Glutamatergic neuron (in vitro differentiated cells): ENCODE results near the gene TRUB2. TPM values are rescaled to one million over a fixed set of nuclear protein-coding genes. Genes with fewer than 3 reads are reported as not detected.

ENCODE experiments used
- DNase-seq: peaks from one replicate; pipeline ENCODE4 v3.0.0; 2022
- H3K27ac Mint-ChIP-seq: one replicate; pipeline ENCODE4 v1.8.0; 2020; ENCODE audit warnings: mild to moderate bottlenecking, mixed read lengths, inconsistent platforms; ENCODE audit not compliant: unreplicated experiment
- H3K27me3 Mint-ChIP-seq: one replicate; pipeline ENCODE4 v1.8.0; 2020; ENCODE audit warnings: mild to moderate bottlenecking, moderate library complexity, mixed read lengths, inconsistent platforms; ENCODE audit not compliant: unreplicated experiment
- H3K36me3 Mint-ChIP-seq: one replicate; pipeline ENCODE4 v1.8.0; 2020; ENCODE audit warnings: mild to moderate bottlenecking, mixed read lengths, inconsistent platforms; ENCODE audit not compliant: unreplicated experiment
- H3K4me1 Mint-ChIP-seq: one replicate; pipeline ENCODE4 v1.8.0; 2020; ENCODE audit warnings: mild to moderate bottlenecking, low read depth, mixed read lengths, inconsistent platforms; ENCODE audit not compliant: unreplicated experiment
- H3K4me3 Mint-ChIP-seq: one replicate; pipeline ENCODE4 v1.8.0; 2020; ENCODE audit warnings: mild to moderate bottlenecking, mixed read lengths, inconsistent platforms; ENCODE audit not compliant: unreplicated experiment
- H3K9me3 Mint-ChIP-seq: one replicate; pipeline ENCODE4 v1.8.0; 2020; ENCODE audit warnings: mild to moderate bottlenecking, moderate library complexity, mixed read lengths, inconsistent platforms; ENCODE audit not compliant: unreplicated experiment
- total RNA-seq: library from RNA; stranded (reverse); fragmentation: NEBNext Ultra II Directional; extraction: Animal tissue kit (Norgen Biotek cat#: 25700); gene quantifications from one replicate; pipeline ENCODE4 v1.2.1, GENCODE V29; 2021; ENCODE audit not compliant: unreplicated experiment
- TF ChIP-seq, protein P1 (sequence below): fragments of 200-600 bp; sonication (generic); IDR thresholded peaks from one replicate; pipeline ENCODE4 v1.5.0; 2021; ENCODE audit not compliant: partially characterized antibody, unreplicated experiment

The TRUB2 gene
- total RNA-seq, 1 donor from 2014 or later: 30.0 TPM

DNA sequence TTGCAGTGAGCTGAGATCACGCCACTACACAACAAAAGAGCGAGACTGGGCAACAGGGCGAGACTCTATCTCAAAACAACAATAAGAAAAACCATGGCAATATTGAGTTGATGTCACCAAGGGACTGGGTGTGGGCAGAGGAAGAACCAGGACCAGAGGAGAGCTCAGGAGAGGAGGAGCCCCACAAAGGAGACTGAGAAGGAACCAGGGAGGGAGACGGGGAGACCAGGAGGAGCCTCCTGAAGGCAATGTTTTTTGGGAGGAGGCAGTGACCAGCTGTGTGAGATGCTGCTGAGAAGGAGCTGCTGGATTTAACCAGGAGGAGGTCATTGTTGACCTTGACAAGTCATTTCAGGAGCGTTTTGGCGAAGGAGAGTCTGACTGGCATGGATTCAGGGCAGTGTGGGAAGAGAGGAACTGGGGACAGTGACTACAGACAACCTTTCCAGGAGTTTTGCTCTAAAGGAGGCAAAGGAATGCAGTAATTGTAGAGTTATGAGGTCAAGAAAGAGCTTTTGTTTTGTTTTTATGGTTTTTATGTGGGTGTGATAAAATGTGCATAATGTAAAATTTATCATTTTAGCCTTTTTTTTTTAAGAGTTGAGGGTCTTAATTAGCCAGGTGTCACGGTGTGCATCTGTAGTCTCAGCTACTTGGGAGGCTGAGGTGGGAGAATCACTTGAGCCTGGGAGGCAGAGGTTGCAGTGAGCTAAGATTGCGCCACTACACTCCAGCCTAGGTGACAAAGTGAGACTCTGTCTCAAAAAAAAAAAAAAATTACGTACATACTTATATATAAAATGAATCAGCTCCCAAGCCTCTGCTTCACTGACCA, 17.9 kb downstream of the TRUB2 start:
- no peak overlapping the region for H3K4me3 Mint-ChIP-seq
- H3K4me1 Mint-ChIP-seq: no peaks in the 10 kb centered on the region
- TF ChIP-seq, protein P1, sequence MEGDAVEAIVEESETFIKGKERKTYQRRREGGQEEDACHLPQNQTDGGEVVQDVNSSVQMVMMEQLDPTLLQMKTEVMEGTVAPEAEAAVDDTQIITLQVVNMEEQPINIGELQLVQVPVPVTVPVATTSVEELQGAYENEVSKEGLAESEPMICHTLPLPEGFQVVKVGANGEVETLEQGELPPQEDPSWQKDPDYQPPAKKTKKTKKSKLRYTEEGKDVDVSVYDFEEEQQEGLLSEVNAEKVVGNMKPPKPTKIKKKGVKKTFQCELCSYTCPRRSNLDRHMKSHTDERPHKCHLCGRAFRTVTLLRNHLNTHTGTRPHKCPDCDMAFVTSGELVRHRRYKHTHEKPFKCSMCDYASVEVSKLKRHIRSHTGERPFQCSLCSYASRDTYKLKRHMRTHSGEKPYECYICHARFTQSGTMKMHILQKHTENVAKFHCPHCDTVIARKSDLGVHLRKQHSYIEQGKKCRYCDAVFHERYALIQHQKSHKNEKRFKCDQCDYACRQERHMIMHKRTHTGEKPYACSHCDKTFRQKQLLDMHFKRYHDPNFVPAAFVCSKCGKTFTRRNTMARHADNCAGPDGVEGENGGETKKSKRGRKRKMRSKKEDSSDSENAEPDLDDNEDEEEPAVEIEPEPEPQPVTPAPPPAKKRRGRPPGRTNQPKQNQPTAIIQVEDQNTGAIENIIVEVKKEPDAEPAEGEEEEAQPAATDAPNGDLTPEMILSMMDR: no peak
- no peaks in the 10 kb centered on the region for H3K36me3 Mint-ChIP-seq
- DNase-seq: no peak
- H3K27me3 Mint-ChIP-seq: peaks cover 3% of the 10 kb centered on the region
- H3K9me3 Mint-ChIP-seq: no peaks in the 10 kb centered on the region
- H3K27ac Mint-ChIP-seq: no peak overlapping the region

DNA sequence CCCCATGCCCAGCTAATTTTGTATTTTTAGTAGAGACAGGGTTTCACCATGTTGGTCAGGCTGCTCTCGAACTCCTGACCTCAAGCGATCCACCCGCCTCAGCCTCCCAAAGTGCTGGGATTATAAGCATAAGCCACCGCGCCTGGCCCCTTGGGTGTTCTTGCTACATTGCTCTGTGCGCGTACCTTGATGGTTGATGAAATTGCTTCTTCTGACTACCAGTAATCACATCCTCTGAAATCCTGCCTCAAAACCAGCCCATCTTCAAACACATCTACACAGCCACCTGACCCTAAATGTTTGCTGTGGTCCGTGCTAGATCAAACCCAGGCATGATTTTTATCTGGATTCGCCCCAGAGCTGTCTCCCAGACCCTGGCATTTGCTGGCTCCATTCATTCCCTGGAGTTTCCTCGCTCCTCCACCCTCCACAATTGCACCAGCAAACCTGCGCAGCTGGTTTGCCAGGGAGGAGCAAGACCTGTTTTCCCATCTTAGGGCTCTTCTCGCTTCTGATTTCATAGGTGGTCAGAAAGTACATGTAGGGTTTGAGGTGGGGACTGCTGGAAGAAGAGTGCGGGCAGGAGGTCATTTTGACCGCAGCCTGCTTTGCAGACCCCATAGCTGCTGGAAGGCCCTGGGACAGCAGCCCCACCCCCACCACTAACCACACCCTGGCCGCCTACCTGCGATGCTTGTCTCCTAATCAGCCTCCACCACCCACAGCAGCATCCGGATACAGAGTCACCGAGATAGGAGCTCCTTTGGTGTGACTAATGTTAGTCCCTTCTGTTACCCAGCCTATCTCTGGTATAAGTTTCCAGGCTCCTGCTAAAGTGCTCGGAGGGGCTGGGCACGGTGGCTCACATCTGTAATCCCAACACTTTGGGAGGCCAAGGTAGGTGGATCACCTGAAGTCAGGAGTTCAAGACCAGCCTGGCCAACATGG, 23.4 kb downstream of the TRUB2 start:
- no peaks in the 10 kb centered on the region for H3K4me1 Mint-ChIP-seq
- no peak overlapping the region for H3K27ac Mint-ChIP-seq
- H3K4me3 Mint-ChIP-seq: no peak overlapping the region
- TF ChIP-seq, protein P1: no peak
- DNase-seq: no peak
- H3K36me3 Mint-ChIP-seq: no peaks in the 10 kb centered on the region
- peaks cover 3% of the 10 kb centered on the region for H3K27me3 Mint-ChIP-seq
- H3K9me3 Mint-ChIP-seq: no peaks in the 10 kb centered on the region

DNA sequence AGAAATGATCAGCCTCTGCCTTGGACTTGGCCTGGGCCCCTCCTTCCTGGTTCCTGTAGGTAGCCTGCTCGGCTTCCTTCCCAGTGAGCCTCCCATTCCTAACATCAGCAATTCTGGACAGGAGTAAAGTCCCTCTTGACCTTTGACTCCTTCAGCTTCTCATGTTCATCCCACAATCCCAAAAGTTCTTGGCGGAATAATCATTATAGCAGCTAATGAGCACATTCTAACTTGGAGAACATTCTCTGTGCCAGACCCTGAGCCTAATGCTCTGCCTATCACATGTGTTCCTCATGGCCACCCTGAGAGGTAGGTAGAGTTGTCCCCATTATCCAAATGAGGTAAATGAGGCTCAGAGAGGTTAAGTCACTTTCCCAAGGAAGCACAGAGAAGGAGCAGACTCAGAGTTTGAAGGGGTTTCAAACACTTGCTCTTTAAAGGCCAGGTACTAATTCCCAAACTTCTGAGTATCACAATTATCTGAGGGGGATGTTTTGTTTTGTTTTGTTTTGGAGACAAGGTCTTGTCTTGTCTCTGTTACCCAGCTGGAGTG, 24.9 kb downstream of the TRUB2 start:
- H3K27me3 Mint-ChIP-seq: peaks cover 3% of the 10 kb centered on the region
- no peaks in the 10 kb centered on the region for H3K36me3 Mint-ChIP-seq
- H3K4me3 Mint-ChIP-seq: no peak overlapping the region
- no peaks in the 10 kb centered on the region for H3K9me3 Mint-ChIP-seq
- no peak for DNase-seq
- TF ChIP-seq, protein P1: no peak
- no peak overlapping the region for H3K27ac Mint-ChIP-seq
- no peaks in the 10 kb centered on the region for H3K4me1 Mint-ChIP-seq

DNA sequence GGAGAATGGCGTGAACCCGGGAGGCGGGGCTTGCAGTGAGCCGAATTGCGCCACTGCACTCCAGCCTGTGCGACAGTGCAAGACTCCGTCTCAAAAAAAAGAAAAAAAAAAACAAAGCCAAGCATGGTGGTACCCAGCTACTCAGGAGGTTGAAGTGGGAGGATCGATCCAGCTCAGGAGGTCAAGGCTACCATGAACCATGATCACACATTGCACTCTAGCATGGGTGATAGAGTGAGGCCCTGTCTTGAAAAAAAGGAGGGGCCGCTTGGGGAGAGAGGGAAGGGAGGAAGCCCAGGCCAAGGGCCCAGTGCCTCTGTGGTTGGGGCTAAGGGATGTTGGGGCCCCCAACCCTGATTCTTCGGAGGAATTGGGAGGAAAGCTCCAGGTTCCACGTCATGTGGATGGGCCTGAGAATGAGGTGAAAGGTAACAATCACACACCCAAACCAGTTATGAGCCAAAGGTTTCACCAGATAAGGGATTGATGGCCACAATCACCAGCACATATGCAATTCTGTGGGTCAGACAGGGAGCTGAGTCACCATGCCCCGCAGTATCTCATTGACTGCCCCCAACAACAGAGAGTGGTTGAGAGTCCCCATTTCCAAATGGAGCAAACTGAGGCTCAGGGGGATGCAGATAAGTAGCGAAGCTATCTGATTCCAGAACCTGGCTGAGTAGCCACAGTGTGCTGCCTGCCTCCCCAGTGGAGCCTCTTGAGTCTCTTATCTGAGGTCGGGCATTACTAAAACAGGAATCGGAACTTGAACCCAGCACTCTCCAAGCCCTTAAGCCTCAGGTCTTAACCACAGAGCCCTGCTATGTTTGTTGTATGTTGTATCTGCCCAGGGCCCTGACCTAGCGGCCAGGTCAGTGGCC, 25.7 kb downstream of the TRUB2 start:
- H3K27ac Mint-ChIP-seq: no peak overlapping the region
- H3K4me3 Mint-ChIP-seq: no peak overlapping the region
- TF ChIP-seq, protein P1: no peak
- DNase-seq: no peak
- no peaks in the 10 kb centered on the region for H3K9me3 Mint-ChIP-seq
- no peaks in the 10 kb centered on the region for H3K27me3 Mint-ChIP-seq
- H3K36me3 Mint-ChIP-seq: no peaks in the 10 kb centered on the region
- no peaks in the 10 kb centered on the region for H3K4me1 Mint-ChIP-seq
